ENCODE results near the gene KREMEN2.
A peak's percentile ranks its signal among the peaks of the same experiment; 100 is the strongest.

The KREMEN2 gene

GRCh38 chr16:2983706-2984136 is 19.6 kb downstream of the KREMEN2 start:
- Histone ChIP-seq H3K27ac (ENCODE audit: low read depth, low read length) (peak overlapping the region; percentile 84), H2AFZ (ENCODE audit: low read depth, low read length, severe bottlenecking) (peak overlapping the region; percentile 34)

DNA sequence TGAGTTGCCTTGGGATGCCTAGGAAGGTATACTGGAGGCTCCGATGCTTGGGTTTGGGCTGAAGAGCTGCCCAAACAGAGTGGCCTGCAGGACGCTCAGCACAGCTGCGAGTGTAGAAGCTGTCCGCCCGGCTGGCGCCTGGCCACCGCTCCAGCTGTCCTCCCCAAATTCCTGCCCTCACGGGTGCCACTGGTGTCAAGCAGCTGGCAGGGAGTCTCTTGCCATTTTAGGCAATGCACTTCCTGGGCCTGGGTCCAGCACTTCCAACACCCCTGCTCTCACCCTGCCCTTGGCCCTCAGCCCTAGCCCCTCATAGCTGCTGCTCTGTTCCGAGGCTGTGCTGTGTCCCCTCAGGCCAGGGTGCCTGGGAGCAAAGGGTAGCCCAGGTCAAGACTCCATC is 21.4 kb downstream of the KREMEN2 start:
- Histone ChIP-seq H3K79me2 (ENCODE audit: insufficient read depth, low read length) (no peaks in the 10 kb centered on the region), H3K4me3 (ENCODE audit: insufficient read depth, low read length, poor library complexity, severe bottlenecking) (no peak overlapping the region), H3K9me3 (ENCODE audit: insufficient read depth, low read length) (no peaks in the 10 kb centered on the region), H3K27ac (ENCODE audit: low read depth, low read length) (no peak overlapping the region), H3K4me2 (ENCODE audit: low read depth, low read length, poor library complexity, severe bottlenecking) (no peak overlapping the region), H4K20me1 (ENCODE audit: low read depth, low read length) (no peaks in the 10 kb centered on the region), H2AFZ (ENCODE audit: low read depth, low read length, severe bottlenecking) (no peak overlapping the region), H3K36me3 (ENCODE audit: low read length) (no peaks in the 10 kb centered on the region), H3K9me2 (replicated peaks; ENCODE audit: insufficient read depth, low read length) (no peaks in the 10 kb centered on the region), H3K9ac (ENCODE audit: low read length) (no peak overlapping the region), H3F3A (ENCODE audit: insufficient read depth) (peaks cover 18% of the 10 kb centered on the region), H3K27me3 (ENCODE audit: low read length) (no peaks in the 10 kb centered on the region)
- TF ChIP-seq EZH2phosphoT487 (conservative IDR thresholded peaks at IDR 0.05; ENCODE audit: low read length) (no peak), CTCF (IDR thresholded peaks at IDR 0.05; ENCODE audit: insufficient read depth, low read length, poor library complexity, severe bottlenecking) (no peak)

More at GRCh38 chr16:2983706-2984136, 19.6 kb downstream of the KREMEN2 start:
- H3F3A ChIP-seq (ENCODE audit: insufficient read depth): peaks cover 18% of the 10 kb centered on the region
- peak overlapping the region; percentile 67 for H3K4me2 ChIP-seq (ENCODE audit: low read depth, low read length, poor library complexity, severe bottlenecking)
- peak overlapping the region; percentile 37 for H3K4me3 ChIP-seq (ENCODE audit: insufficient read depth, low read length, poor library complexity, severe bottlenecking)
- H3K9me3 ChIP-seq (ENCODE audit: insufficient read depth, low read length): no peaks in the 10 kb centered on the region
- no peaks in the 10 kb centered on the region for H4K20me1 ChIP-seq (ENCODE audit: low read depth, low read length)
- no peaks in the 10 kb centered on the region for H3K9me2 ChIP-seq (replicated peaks; ENCODE audit: insufficient read depth, low read length)
- peaks cover 13% of the 10 kb centered on the region for H3K79me2 ChIP-seq (ENCODE audit: insufficient read depth, low read length)
- TF ChIP-seq EZH2phosphoT487 (conservative IDR thresholded peaks at IDR 0.05; ENCODE audit: low read length) (no peak), CTCF (IDR thresholded peaks at IDR 0.05; ENCODE audit: insufficient read depth, low read length, poor library complexity, severe bottlenecking) (peak; percentile 70)
- peak overlapping the region; percentile 41 for H3K9ac ChIP-seq (ENCODE audit: low read length)
- no peaks in the 10 kb centered on the region for H3K36me3 ChIP-seq (ENCODE audit: low read length)
- H3K27me3 ChIP-seq (ENCODE audit: low read length): no peaks in the 10 kb centered on the region

DNA sequence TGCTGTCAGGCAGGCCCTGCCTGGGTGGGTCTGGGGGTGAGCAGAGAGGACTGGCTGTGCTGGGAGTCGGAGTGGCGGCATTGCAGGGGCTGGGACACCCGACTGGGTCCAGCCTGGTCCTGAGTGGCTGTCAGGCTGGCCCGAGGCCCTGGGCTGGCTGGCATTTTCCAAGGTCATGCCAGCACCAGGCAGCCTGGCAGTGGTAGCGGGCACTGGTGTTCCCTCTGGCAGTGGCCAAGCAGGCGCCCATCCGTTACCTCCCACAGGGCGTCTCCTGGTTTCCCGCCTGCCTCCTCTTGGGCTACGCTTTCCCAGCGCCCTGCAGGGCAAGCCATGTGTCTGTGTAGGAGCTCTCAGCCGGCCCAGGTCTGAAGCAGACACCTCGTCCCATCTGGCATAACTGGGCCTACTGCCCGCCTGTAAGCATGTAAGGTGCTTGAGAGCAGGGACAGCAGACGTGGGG is 21.8 kb downstream of the KREMEN2 start:
- Histone ChIP-seq H3K9me3 (ENCODE audit: insufficient read depth, low read length) (no peaks in the 10 kb centered on the region), H3K27ac (ENCODE audit: low read depth, low read length) (no peak overlapping the region), H3K4me3 (ENCODE audit: insufficient read depth, low read length, poor library complexity, severe bottlenecking) (no peak overlapping the region), H4K20me1 (ENCODE audit: low read depth, low read length) (no peaks in the 10 kb centered on the region), H2AFZ (ENCODE audit: low read depth, low read length, severe bottlenecking) (no peak overlapping the region), H3F3A (ENCODE audit: insufficient read depth) (peaks cover 18% of the 10 kb centered on the region), H3K9me2 (replicated peaks; ENCODE audit: insufficient read depth, low read length) (no peaks in the 10 kb centered on the region), H3K27me3 (ENCODE audit: low read length) (no peaks in the 10 kb centered on the region), H3K4me2 (ENCODE audit: low read depth, low read length, poor library complexity, severe bottlenecking) (no peak overlapping the region), H3K9ac (ENCODE audit: low read length) (no peak overlapping the region), H3K36me3 (ENCODE audit: low read length) (no peaks in the 10 kb centered on the region), H3K79me2 (ENCODE audit: insufficient read depth, low read length) (no peaks in the 10 kb centered on the region)
- TF ChIP-seq CTCF (IDR thresholded peaks at IDR 0.05; ENCODE audit: insufficient read depth, low read length, poor library complexity, severe bottlenecking) (no peak), EZH2phosphoT487 (conservative IDR thresholded peaks at IDR 0.05; ENCODE audit: low read length) (no peak)
